GM18951 (cell line): ENCODE data around the gene NEU2.

Experiments
- POLR2A ChIP-seq: IDR thresholded peaks from 4 replicates; pipeline ENCODE4 v1.6.1; 2011; ENCODE audit warnings: mild to moderate bottlenecking; ENCODE audit not compliant: insufficient read length, insufficient read depth; ENCODE audit errors: extremely low read depth
- in situ Hi-C: fragments of 300-500 bp; cut with MboI; formaldehyde crosslinking; loops from one replicate; pipeline ENCODE4 v1.12.0; 2022; ENCODE audit warnings: low sequenced_read_pairs, mixed read lengths, inconsistent platforms; ENCODE audit not compliant: unreplicated experiment

Gene NEU2

GRCh38 chr2:233065954-233066470, 33.5 kb downstream of the NEU2 start:
- in situ Hi-C loops, result no loop called here
- no peak for TF ChIP-seq POLR2A

GRCh38 chr2:233068762-233069418, 36.4 kb downstream of the NEU2 start:
- TF ChIP-seq POLR2A, result no peak
- in situ Hi-C loops, result no loop called here

- no peak for TF ChIP-seq POLR2A
- in situ Hi-C loops, result no loop called here
Observed at GRCh38 chr2:233072838-233073237, 40.4 kb downstream of the NEU2 start.

GRCh38 chr2:233074106-233074505, 41.6 kb downstream of the NEU2 start:
- in situ Hi-C loops, result no loop called here
- no peak for TF ChIP-seq POLR2A

DNA sequence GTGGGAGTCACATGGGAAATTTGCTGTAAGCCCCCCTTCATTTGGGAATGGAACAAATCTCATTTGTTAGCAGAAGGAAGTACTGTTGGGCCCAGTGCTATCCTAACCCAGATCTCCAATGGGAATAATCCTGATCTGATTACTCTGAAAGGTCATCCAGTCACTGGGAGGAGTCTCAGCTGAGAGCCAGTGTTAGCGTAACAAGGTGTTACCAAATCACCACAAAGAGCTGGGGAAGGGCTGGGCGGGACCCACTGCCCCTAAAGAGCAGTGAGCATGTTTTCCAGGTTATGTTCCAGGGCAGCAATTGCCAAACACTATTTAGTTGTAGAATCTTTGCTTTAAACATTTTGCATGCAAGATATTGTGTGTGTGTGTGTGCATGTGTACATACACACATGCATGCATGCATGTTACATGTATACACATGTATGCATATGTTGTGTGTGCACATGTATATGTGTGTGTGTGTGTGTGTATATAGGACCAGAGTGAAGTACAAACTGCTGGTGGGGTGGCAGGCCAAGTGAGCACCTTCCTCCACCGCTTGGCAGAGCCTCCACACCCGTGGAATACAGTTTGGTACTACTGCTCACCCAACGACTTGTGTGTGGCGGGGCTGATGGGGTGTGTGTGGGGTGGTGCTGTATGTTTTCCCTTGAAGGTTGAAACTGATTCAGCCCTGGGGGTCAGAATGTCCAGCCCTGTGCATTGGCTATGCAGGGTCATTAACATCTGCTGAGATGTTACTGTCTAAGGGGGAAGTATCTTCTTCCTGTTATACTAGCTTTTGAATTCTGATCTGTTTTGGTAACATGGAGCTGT, 42.9 kb downstream of the NEU2 start:
- no peak for TF ChIP-seq POLR2A
- in situ Hi-C loops, result no loop called here

GRCh38 chr2:233075966-233076339, 43.5 kb downstream of the NEU2 start:
- TF ChIP-seq POLR2A, result peak; percentile 38
- in situ Hi-C loops, result no loop called here

GRCh38 chr2:233076749-233077148, 44.3 kb downstream of the NEU2 start:
- in situ Hi-C loops, result no loop called here
- TF ChIP-seq POLR2A, result no peak

GRCh38 chr2:233079473-233079877, 47.0 kb downstream of the NEU2 start:
- no peak for TF ChIP-seq POLR2A
- in situ Hi-C loops, result no loop called here

DNA sequence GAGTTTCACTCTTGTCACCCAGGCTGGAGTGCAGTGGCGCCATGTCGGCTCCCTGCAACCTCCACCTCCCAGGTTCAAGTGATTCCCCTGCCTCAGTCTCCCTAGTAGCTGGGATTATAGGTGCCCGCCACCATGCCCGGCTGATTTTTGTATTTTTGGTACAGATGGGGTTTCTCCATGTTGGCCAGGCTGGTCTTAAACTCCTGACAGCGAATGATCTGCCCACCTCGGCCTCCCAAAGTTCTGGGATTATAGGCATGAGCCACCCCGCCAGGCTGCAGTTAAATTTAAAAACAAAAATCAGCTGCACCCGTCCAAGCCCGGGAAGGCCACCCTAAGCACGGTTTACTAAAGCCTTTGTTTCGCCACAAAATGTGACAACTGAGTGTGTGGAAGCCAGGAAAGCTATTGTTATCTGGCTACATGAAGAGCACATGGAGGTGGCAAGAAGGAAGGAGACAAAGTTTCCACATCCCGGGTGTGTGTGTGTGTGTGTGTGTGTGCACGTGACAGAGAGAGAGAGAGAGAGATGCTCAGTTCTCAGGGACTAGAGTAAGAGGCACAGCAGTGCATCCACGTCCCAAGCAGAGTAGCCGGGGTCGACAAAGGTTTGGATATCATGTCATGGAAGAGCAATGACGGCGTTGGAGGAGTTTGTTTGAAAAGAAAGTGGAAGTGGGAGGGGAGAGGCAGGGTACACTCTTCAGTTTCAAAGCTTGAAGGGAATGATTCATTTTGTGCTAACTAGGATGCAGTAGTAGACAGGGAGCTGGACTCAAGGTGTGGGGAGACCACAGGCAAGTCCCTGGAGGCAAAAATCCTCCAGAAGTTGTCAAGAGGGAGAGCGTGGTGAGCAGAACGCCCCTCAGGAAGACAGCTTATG, 47.7 kb downstream of the NEU2 start:
- no peak for TF ChIP-seq POLR2A
- in situ Hi-C loops, result no loop called here

- TF ChIP-seq POLR2A, result peak; percentile 31
- in situ Hi-C loops, result no loop called here
Observed at GRCh38 chr2:233080836-233081229, 48.4 kb downstream of the NEU2 start.

- TF ChIP-seq POLR2A, result no peak
- in situ Hi-C loops, result no loop called here
Observed at GRCh38 chr2:233081232-233081730, 48.8 kb downstream of the NEU2 start.

DNA sequence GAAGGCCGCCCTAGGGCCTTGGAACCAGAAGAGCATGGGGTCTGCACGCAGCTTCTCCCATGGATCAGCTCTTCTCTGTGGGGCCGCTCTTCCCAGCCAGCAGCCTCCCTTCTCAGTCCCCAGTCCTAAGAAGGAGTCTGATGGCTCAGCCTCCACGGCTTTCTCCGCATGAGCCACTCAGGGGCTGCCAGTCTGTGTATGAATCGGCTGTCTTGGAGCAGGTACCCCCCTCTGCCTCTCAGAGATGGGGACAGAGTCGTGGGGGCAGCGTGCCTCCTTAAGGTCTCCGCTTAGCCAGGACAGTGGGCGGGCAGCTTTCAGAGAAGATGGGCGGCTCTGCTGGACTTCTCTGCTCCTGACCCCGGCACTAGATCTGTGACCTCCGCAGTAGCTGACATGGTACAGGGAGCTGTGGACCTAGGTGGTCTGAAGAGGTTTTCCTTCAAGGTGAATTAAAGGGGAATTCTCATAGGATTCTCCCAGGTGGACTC, 49.3 kb downstream of the NEU2 start:
- no peak for TF ChIP-seq POLR2A
- in situ Hi-C loops, result no loop called here

- TF ChIP-seq POLR2A, result no peak
- in situ Hi-C loops, result no loop called here
Observed at GRCh38 chr2:233082222-233082930, 49.9 kb downstream of the NEU2 start.
